ENCODE results near the gene NTN5. TPM values are rescaled to one million over a fixed set of nuclear protein-coding genes. Genes with fewer than 3 reads are reported as not detected.

NTN5 gene
- total RNA-seq, 1 experiment from 2014 or later, result 0.55 TPM

- no peak overlapping the region for H2AFZ ChIP-seq (ENCODE audit: low read length)
- no peak overlapping the region for H4K5ac ChIP-seq (ENCODE audit: insufficient read length, low read depth, low read length)
- no peak for DNase-seq
- H3K9me3 Mint-ChIP-seq, result peaks cover 7 to 12% of the 10 kb centered on the region in 2 experiments; a peak in 4 of 5 replicates
- H3K27me3 Mint-ChIP-seq (ENCODE audit: low read depth), result peaks cover 12% of the 10 kb centered on the region
- H2BK20ac ChIP-seq (ENCODE audit: low read depth, low read length, poor library complexity, severe bottlenecking), result no peak overlapping the region
- H2AK5ac ChIP-seq (ENCODE audit: insufficient read length, low read length), result no peak overlapping the region
- H2BK5ac ChIP-seq (ENCODE audit: insufficient read length, low read length), result no peak overlapping the region
- H3K4me1 ChIP-seq (ENCODE audit: insufficient read depth, low read length), result no peaks in the 10 kb centered on the region
- H3K4me3 Mint-ChIP-seq, result no peak overlapping the region
- H4K20me1 ChIP-seq (ENCODE audit: control insufficient read depth, insufficient read depth, insufficient read length), result peaks cover 2% of the 10 kb centered on the region
- peaks cover 0 to 7% (median 7%) of the 10 kb centered on the region in 3 experiments; a peak in 4 of 7 replicates for H3K36me3 Mint-ChIP-seq (ENCODE audit: insufficient read depth in 1 of 3, low read depth in 3 of 3)
- no peak for TF ChIP-seq CTCF (conservative IDR thresholded peaks at IDR 0.05)
- WGBS (ENCODE audit: extremely low coverage, insufficient read length, low lambda C conversion rate), result no CpG with 5 or more reads among the region's 14 CpGs
- no peak overlapping the region for H3K14ac ChIP-seq (ENCODE audit: insufficient read depth, low read length)
- H3K18ac ChIP-seq (ENCODE audit: insufficient read length, low read depth, low read length), result no peak overlapping the region
- no peaks in the 10 kb centered on the region for H3K79me1 ChIP-seq (ENCODE audit: insufficient read depth, low read depth, low read length, poor library complexity, severe bottlenecking)
- no peak overlapping the region for H3K9ac ChIP-seq (ENCODE audit: extremely low read depth, insufficient read length, low read length)
- H3K4ac ChIP-seq (ENCODE audit: low read depth, low read length), result no peak overlapping the region
- H3T11ph ChIP-seq (ENCODE audit: low read length), result no peak overlapping the region
- H3K79me2 ChIP-seq (ENCODE audit: insufficient read depth, low read length), result no peaks in the 10 kb centered on the region
- H2BK12ac ChIP-seq (ENCODE audit: insufficient read length, low read depth, low read length), result no peak overlapping the region
- H4K91ac ChIP-seq (ENCODE audit: insufficient read length, low read depth, low read length), result no peak overlapping the region
- H3K4me1 Mint-ChIP-seq, result 0 out of 4 replicates have a peak, but pooled peaks cover 0 to 6% of the 10 kb centered on the region in 2 experiments
- no peak overlapping the region for H3K27ac Mint-ChIP-seq
- no peak overlapping the region for H3K56ac ChIP-seq (ENCODE audit: insufficient read length, low read depth, low read length)
- no peaks in the 10 kb centered on the region for H3K27me3 ChIP-seq (ENCODE audit: insufficient read depth, low read length)
- H3K23ac ChIP-seq (ENCODE audit: insufficient read length, low read depth, low read length), result no peak overlapping the region
- no peak overlapping the region for H2BK15ac ChIP-seq (ENCODE audit: low read depth, low read length)
- H3K4me2 ChIP-seq (ENCODE audit: insufficient read depth, insufficient read length, low read length), result no peak overlapping the region
- no peak overlapping the region for H3K27ac ChIP-seq (ENCODE audit: insufficient read length, low read depth, low read length)
- no peak overlapping the region for H4K8ac ChIP-seq (replicated peaks; ENCODE audit: insufficient read length, low read depth, low read length)
- H3K23me2 ChIP-seq (ENCODE audit: insufficient read length, low read depth, low read length, poor library complexity, severe bottlenecking), result no peaks in the 10 kb centered on the region
- no peaks in the 10 kb centered on the region for H3K9me3 ChIP-seq (ENCODE audit: control insufficient read depth, low read depth, low read length)
- no peak overlapping the region for H2BK120ac ChIP-seq (ENCODE audit: low read depth, low read length, poor library complexity, severe bottlenecking)
Measured at GRCh38 chr19:48664476-48664875, 8.3 kb downstream of the NTN5 start.
